COLO668 (cell line): ENCODE results near the gene INSIG1.

Experiments
- DNase-seq: peaks from one replicate; lab custom pipeline; 2025; ENCODE audit not compliant: unreplicated experiment; lab: John Stamatoyannopoulos, UW

The INSIG1 gene

DNA sequence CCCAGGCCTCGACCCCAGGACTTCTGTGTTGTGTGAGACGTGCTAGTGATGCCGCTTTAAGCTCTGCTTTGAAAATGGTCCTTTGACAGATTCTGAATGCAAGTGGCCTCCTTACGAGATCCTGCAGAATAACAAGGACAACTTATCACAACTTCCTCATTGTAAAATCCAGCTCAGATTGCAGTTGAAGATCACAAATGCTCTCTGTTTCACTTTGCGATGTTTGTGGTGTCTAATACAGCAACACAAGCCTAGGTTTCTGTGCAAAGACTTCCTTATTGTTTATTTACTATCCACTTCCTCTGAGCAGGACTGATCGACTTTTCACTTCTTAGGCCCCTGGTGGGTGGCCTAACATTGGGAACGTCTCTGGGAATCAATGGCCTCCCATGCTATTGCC, 31.7 kb upstream of the INSIG1 start:
- no peak for DNase-seq

DNA sequence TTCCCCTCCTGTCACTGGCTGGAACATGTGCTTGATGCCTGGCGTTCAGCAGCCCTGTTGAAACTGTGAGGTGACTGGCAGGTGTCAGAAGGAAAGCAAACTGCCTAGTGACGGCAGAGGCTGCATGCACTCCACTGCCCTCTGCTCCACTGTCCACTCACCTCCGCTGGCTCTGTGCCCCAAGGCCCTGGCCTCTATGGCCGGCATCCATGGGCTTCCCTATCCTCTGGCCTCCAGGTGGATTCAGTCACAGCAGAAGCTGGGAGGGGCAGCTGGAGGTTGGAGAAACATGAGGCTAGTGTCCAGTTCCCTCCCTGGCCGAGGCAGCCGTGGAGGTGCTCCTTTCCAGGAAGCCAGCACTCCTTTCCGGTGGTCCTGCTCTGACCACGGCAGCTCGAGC, 31.2 kb upstream of the INSIG1 start:
- DNase-seq = no peak

DNA sequence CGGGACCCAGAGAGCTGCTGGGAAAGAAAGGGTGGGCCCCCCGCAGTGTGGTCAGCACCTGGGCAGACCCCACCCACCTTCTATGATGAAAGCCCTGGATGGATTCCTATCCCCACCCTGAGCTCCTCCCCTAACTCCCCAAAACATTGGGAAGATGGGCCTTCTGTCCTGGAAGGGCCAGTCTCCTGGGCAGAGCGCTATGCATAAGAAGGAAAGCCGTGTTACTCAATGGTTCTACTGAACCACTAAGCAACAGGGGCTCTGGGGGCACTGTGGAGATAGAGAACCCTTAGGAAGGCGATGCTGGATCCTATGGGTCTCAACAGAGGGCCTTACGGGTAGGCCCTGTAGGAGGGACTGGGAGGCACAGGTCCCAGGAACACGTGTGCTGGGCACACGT, 30.7 kb upstream of the INSIG1 start:
- DNase-seq = no peak

DNA sequence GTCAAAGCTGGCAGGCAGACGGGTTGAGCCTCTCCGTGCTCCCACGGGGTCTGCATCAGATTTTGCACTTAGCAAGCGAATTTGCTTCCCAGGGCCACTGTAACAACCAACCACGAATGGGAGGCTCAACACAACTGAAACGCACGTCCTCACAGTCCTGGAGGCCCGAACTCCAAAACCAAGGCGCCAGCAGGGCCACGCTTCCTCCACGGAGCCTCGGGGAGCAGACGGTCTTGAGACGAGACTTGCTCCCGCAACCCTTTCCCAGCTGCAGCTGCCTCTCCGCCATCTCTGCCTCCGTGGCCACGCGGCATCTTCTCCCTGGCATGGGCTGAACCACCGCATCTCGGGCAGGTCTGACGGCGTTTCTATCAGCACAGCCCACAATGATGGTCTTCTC, 30.2 kb upstream of the INSIG1 start:
- no peak for DNase-seq

DNA sequence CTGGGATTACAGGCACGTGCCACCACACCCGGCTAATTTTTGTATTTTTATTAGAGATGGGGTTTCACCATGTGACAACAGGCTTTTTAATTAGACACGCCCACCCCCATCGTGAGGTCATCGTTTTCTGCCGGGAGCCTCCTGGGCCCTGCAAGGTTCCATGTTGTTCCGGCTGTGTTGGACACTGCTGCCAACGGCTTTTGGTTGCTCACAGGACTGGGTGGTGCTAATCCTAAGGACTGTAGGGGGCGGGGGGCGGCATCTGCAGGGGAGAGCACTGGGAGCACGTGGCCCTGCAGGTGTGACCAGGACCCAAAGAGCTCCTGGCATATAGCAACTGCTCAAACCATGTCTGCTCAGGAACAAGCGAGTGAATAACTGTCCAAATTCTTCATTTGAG, 29.5 kb upstream of the INSIG1 start:
- no peak for DNase-seq

DNA sequence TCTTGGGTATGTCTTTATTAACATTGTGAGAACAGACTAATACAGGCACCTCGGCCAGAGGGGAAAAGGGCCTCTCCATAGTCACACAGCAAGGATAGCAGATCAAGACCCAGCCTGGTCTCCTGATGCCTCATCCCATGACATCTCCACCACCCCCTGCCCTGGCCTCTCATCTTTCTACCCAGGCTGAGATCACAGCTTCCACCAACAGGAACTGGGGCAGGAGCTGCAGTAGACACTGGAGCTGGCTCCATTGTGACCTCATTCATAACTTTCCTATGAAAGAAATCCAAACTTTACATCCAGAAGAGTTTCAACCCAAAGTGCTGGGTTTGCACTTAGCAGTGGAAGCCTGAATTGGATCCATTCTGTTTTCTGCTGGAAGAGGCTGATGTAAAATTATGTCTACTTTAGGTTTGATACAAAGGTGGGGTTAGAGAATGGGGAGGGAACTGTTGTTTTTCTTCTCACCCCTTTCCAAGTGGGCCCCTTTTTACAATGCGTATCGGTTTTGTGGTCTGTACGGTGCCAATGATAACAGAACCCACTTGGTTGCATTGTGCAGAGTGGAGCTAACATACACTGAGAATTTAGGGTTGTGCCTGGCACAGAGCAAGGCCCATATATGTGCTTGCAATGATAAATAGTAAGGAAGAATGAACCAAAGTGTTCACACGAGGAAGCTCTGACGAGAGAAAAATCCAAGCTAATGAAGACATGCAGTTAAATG, 28.6 kb upstream of the INSIG1 start:
- DNase-seq = no peak

DNA sequence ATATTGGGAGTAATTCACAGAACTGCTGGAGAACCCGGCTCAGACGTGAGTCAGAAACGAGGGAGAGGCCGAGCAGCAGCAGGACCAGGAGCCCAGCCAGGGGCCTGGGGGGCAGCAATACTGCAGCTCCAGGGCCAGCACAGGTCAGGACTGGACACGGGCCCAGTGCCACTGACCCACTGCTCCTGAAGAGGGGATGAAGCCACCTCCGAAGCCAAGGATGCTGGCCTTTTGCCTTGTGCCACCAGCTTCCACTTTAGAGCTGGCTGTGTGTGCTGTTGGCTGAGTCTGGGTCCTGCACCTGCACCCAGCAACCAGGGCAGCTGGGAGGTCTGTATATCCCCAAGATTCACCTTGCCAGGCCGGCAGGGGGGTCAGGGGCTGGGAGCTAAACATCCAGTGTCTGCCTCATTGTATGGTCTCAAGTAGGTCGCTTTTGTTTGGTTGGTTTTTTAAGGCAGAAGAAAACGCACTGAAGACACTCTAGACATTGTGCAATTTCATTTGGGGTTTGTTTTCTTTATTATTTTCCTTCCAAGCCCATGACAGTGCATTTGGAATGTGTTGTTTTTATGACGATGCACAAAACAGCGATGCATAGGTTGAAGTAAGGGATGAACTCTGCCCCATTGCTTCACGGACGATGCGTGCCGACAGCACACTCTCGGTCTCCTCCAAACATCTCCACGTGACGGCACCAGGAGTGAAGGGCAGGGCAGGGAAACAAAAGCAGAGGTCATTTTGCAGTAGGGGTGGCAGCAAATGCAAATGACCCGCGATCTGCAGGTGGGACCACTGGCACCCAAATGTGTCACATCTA, 27.7 kb upstream of the INSIG1 start:
- no peak for DNase-seq

DNA sequence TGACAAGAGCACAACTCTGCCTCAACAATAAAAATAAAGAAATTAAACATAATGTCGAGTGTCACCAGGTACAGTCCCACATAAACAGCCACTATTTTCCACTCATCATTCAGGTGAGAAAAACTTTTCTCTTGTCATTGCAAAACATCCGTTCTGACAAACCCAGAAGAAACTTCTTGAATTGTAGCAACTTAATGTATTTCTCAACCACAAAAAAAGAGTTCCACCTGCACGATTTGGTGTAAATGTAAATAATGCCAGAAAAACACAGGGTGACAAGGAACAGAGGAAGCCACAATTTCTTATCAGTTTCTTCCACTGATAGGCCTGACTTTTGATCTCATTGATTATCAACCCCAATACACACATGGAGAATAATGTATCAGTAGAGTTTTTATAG, 26.8 kb upstream of the INSIG1 start:
- DNase-seq = no peak

DNA sequence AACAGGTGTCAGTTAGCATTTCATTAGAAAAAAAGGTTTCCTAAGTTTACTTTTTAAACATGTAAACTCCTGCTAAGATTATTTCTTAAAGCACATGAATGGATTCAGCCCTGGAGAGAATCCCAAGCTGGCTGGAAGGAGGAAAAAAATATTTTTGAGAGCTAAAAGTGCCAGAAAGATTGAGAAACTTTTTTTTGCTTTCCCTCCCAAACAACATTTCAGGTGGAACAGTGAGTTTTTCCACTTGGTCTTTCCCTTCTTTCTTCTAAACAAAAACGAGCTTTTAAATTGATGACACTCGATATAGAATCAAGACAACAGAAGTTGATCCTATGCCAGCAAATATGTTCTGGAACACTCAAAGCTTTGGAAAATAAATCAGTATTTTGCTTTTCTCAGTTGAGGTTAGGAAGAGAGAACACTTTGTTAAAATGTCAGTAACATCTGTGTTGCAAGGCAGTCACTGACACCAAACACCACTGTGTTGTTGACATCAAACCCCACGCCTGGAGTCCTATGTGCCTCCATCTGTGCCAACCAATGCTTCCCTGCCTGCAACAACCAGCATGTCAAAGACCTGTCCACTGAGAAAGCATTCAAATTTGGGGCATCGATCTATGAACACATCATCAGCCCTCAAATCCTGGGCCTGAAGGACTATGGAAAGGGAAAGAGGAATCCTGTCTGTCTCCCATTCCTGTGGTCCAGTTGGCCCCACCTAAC, 22.9 kb upstream of the INSIG1 start:
- DNase-seq = no peak

DNA sequence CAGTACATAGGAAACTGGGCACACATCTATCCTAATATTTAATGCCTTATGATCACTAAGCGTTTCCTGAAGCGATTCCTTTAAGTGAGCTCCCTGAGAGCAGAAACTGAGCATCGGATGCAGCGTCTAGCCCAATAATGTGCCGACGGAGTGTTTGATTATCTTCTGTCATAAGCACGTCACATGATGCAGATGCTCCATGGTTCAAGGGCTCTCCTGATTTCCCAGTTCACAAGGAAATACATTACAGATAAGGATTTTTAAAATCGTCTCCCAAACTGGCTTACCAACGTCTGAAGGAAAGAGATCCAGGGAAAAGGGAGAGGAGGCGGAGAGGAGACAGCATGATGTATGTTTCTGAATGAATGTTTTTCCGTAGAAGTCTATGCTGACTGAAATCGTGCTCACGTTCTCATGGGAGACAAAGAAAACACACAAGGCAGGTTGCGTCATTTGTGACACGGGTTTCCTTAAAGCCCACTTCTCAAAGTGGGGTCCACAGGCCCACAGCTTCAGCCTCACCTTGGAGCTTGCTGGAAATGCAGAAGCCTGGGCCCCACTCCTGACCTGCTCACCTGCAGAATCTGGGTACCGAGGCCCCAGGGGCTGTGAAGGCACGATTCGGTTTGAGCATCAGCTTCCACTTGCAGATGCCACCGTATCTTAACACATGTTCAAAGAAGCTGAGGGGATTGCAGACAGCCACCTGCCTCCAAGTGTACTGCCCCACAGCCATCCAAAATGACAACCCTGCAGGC, 21.5 kb upstream of the INSIG1 start:
- no peak for DNase-seq

DNA sequence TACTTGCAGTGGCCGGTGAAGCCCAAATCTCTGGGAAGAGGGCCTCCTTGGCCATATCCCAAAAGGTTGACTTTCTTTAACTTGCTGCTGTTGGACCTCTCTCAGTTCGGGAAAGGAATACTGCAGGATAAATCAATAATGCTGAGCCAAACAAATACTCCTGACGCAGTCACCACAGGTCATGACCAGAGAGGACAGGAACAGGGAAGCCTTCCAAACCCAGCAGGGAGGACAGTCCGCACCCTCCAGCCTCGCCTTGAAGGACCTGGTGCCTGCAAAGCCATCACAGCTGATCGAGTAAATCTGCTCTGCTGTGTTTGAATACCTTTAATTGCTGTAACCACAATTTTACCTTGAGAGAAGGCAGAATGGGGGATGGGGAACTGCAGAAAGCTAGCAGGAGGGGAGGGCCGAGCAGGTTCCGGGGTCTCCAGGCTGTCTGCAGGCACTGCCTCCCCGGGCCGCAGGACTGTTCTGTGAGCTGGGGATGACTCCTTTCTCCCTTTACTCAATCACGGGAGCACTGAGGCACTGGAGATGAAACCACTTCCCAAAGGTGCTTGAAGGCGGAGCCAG, 20.8 kb upstream of the INSIG1 start:
- DNase-seq = no peak

DNA sequence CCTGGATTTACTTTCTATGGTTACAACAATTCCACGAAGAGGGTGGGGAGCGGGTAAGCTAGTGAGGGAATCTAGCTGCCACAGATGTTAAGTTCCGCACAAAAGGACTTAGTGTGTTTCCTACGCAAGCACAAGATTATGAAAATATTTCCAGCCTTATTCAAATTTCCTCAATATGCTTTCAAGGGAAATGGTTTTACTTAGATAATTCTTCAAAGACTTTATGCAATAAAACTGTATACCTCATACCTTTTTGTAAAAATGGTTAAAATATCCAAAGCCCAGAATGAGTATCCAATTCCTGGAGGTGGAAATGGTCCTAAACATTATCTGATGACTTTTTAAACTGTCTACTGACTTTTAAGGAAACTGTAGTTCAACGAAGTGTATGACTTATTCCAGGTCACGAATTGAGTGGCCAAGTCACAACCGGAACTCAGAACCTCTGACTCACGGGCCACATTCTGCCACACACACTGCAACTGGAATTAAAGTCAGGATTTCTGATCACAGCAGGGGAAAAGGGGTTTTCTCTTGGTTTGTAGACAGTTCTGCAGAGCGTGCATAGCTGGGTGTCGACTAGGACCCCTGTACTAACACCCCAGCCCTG, 20.2 kb upstream of the INSIG1 start:
- no peak for DNase-seq

DNA sequence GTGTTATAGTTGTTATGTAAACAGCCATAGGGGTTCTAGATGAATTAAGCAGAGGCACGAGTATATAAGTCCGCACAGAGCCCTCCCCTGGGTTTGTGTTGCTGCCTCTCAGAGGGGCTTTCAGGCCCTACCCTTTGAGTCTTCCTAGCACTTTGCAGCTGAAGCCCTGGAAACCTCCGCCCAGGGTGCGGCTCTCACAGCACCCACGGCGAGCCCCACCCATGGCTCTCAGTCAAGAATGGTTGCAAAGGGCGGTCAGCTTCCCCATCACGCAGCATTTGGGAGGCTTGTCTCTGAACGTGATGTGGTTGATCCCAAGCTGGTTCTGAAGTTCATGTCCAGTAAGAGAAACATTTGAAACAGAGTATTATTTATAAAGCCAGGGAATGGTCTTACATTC, 18.8 kb upstream of the INSIG1 start:
- no peak for DNase-seq

DNA sequence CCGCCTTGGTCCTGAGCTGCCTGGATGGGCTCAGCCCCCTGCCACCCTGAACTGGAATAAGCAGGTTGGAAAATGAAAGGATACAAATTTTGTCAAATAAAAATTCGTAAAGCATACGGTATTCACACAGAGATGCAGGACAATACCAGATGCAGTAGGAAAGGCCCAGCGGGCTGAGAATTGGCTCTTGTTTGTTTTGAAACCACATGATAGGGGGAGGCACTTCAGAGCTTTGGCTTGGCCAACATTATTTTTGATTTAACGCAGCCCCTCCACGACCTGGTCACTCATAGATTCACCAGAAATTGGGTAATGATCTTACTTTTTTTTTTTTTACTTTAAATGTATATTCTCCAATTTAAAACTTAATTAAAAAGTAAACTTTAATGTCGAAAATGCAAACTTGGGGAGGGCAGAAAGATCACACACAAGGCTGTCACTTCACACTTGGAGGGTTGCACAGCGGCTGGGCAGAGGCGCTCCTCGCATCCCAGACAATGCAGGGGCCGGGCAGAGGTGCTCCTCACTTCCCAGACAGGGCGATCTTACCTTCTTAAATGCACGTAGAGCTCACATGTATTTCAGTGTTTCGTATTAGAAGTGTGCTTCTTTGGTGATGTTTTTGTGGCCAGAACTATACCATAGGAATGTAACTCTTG, 17.8 kb upstream of the INSIG1 start:
- DNase-seq = no peak

DNA sequence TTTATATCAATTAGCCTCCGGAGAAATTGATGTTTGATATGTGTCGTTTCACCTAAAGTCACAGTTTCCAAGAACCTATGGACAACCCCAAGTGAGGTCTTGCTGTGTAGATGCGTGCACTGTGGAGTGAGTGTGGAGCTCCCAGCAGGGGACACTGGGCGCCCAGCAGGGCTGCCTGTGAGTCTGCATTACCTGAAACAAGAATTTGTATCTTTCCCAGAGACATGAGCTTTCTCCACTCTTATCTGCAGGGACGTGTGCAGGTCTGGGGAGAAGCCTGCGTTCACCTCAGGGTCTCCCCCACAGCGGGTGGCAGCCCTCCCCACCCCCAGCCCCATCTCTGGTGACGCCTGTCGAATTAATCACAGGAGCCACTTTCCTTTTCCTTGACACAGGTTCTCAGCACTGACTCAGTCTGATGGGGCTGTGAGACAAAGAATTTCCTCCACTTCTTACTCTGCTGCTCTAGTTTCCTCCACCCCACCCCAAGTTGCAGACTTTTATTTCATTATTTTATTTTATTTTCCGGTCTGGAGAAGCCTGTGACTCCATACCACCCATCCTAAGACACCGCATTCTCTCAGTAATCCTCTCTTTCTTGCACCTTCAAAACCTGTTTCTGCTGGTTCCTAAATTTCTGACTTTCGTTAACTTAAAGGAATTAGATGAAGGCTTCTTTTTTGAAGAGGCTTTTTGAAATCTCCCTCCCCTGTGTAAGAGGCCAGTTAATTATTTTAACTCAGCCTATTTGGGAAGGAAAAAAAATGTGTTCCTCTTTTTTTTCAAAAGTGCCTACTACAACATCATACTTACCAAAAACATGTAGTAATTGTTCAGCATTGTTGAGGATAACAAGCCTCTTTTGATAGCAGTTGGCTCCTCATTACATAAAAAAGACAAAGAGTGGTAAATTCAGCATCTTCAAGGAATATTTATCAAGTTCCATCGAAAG, 17.0 kb upstream of the INSIG1 start:
- no peak for DNase-seq

DNA sequence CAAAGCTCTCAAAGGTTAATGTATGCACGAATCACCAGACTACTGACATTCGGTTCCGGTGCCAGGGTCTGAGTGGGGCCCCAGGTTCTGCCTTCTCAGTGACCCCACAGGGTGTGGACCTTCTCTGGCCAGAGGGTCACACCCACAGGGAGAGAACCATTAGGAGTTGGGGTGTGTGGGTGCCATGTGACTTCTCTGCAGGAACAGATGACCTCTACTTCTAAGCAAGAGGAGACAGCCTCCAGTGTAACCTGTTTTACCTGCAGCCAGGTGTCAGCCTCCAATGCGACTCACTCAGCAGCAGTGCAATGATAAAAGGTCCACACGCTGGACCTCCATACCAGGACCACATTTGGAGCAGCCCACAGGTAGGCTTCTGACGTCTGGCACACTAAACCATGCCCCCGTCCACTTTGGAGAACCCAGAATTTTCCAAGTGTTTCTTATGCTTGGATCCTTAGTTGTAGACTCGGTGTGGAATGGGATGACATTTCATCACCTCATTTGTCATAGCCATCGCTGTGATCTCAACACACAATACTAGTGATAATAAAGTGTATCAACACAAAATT, 16.2 kb upstream of the INSIG1 start:
- DNase-seq = no peak

DNA sequence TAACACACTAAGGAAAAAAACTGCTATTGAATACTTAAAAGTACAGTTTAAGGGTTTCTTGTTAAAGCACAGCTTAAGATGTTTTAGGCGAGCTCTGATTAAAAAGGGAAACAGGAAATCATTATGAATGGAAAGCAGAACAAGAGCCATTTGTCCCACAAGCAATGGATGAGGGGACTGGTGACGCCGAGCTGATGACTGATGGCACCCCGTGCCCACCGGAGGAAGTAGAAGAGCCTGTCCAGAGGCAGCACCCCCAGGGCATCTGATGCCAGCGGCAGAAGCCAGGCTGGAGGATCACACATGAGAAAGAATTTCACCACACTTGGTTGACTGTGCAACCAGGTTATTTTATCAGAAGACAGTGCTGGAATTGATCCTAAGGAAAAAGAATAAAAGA, 15.0 kb upstream of the INSIG1 start:
- DNase-seq = no peak

DNA sequence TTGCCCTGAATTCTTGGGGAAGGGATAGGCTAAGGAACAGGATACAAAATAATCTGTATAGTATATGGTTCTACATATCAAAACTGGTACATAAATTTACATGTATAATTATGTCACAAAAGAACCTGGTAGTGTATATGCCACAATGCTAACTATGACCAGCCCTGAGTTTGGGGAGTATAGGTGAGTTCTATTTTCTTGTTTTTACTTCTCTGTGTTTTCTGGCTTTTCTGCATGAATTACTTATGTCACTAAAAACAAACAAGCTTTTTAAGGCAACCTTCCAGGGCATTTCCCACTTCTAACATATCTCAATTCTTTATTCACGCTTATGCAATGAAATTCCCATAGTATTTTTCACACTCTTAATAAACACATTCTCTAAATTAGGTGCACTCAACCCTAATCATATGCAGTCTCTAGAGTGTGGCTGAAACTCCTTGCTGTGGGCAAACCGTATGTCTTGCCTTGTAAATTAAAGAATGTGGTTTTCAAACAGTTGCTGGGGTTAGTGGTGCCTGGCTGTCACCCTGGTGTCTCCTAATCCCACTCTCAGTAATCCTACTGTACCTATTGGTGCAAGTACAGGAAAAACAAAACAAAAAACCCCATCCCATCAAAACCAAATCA, 14.0 kb upstream of the INSIG1 start:
- no peak for DNase-seq
